Astrocyte (in vitro differentiated cells and primary cell): ENCODE results near the gene ATP1A1.

Experiments
- EZH2 ChIP-seq: IDR thresholded peaks from 2 replicates; pipeline ENCODE4 v1.6.1; 2012; ENCODE audit warnings: mild to moderate bottlenecking, low read length, inconsistent platforms; ENCODE audit not compliant: insufficient read depth
- TF ChIP-seq, protein P1 (sequence below): IDR thresholded peaks from 2 replicates; pipeline ENCODE4 v1.5.1; 2011; ENCODE audit warnings: low read depth, mild to moderate bottlenecking, inconsistent platforms, low read length, moderate library complexity; ENCODE audit not compliant: insufficient read depth

DNA sequence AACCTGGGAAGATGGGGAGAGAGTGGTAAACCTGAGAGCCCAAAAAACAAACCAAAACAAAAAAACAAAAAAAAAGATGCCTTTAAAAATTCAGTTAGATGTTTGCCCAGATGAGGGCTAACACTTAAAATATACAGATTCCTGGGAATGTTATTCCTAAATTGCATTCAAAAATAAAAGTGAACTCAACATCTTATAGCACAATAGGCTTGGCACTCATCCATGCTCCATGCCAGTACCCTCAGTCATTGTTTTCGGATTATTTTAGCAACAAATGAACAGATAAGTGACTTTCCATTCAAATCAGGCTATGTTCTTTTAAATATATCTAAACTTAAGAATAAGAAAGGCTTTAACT lies 3.7 kb downstream of the ATP1A1 start:
- TF ChIP-seq, protein P1, sequence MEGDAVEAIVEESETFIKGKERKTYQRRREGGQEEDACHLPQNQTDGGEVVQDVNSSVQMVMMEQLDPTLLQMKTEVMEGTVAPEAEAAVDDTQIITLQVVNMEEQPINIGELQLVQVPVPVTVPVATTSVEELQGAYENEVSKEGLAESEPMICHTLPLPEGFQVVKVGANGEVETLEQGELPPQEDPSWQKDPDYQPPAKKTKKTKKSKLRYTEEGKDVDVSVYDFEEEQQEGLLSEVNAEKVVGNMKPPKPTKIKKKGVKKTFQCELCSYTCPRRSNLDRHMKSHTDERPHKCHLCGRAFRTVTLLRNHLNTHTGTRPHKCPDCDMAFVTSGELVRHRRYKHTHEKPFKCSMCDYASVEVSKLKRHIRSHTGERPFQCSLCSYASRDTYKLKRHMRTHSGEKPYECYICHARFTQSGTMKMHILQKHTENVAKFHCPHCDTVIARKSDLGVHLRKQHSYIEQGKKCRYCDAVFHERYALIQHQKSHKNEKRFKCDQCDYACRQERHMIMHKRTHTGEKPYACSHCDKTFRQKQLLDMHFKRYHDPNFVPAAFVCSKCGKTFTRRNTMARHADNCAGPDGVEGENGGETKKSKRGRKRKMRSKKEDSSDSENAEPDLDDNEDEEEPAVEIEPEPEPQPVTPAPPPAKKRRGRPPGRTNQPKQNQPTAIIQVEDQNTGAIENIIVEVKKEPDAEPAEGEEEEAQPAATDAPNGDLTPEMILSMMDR: no peak
- TF ChIP-seq EZH2: no peak
